ENCODE measurements around the gene IGFN1.

The IGFN1 gene

GRCh38 chr1:201190624-201191051, at the start of gene IGFN1:
Gene IGFN1 (plus strand): TSS chr1:201190824. CDS start chr1:201193294, 2,470 bp downstream.
- TF ChIP-seq, protein P1, sequence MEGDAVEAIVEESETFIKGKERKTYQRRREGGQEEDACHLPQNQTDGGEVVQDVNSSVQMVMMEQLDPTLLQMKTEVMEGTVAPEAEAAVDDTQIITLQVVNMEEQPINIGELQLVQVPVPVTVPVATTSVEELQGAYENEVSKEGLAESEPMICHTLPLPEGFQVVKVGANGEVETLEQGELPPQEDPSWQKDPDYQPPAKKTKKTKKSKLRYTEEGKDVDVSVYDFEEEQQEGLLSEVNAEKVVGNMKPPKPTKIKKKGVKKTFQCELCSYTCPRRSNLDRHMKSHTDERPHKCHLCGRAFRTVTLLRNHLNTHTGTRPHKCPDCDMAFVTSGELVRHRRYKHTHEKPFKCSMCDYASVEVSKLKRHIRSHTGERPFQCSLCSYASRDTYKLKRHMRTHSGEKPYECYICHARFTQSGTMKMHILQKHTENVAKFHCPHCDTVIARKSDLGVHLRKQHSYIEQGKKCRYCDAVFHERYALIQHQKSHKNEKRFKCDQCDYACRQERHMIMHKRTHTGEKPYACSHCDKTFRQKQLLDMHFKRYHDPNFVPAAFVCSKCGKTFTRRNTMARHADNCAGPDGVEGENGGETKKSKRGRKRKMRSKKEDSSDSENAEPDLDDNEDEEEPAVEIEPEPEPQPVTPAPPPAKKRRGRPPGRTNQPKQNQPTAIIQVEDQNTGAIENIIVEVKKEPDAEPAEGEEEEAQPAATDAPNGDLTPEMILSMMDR (conservative IDR thresholded peaks at IDR 0.05; ENCODE audit: low read depth, low read length) = no peak
- DNase-seq (ENCODE audit: low read depth) = no peak
- H3K4me3 ChIP-seq (ENCODE audit: low read depth, low read length) = no peak within 1 kb of the TSS

DNA sequence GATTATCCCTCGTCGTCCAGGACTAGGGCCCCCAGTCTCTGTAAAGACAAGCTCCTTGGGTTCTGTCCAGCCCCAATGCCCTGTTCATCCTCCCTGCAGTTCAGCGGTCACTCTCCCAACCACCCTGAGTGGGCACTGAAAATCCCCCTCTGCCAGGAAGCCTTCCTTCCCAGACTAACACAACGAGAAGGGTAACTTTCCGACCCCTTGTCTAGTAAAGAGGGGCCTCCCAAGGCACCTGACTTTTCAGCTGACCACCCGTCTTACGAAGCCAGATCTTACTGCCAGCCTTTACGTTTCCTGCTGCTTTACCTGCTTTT, 49.7 kb upstream of the IGFN1 start:
- no peak overlapping the region for H3K4me3 ChIP-seq (ENCODE audit: low read depth, low read length)
- TF ChIP-seq, protein P1 (conservative IDR thresholded peaks at IDR 0.05; ENCODE audit: low read depth, low read length) = no peak
- no peak for DNase-seq (ENCODE audit: low read depth)

GRCh38 chr1:201141418-201141817, 49.2 kb upstream of the IGFN1 start:
- no peak for DNase-seq (ENCODE audit: low read depth)
- no peak overlapping the region for H3K4me3 ChIP-seq (ENCODE audit: low read depth, low read length)
- TF ChIP-seq, protein P1 (conservative IDR thresholded peaks at IDR 0.05; ENCODE audit: low read depth, low read length) = no peak

GRCh38 chr1:201142011-201142848, 48.4 kb upstream of the IGFN1 start:
- no peak overlapping the region for H3K4me3 ChIP-seq (ENCODE audit: low read depth, low read length)
- no peak for DNase-seq (ENCODE audit: low read depth)
- TF ChIP-seq, protein P1 (conservative IDR thresholded peaks at IDR 0.05; ENCODE audit: low read depth, low read length) = no peak

DNA sequence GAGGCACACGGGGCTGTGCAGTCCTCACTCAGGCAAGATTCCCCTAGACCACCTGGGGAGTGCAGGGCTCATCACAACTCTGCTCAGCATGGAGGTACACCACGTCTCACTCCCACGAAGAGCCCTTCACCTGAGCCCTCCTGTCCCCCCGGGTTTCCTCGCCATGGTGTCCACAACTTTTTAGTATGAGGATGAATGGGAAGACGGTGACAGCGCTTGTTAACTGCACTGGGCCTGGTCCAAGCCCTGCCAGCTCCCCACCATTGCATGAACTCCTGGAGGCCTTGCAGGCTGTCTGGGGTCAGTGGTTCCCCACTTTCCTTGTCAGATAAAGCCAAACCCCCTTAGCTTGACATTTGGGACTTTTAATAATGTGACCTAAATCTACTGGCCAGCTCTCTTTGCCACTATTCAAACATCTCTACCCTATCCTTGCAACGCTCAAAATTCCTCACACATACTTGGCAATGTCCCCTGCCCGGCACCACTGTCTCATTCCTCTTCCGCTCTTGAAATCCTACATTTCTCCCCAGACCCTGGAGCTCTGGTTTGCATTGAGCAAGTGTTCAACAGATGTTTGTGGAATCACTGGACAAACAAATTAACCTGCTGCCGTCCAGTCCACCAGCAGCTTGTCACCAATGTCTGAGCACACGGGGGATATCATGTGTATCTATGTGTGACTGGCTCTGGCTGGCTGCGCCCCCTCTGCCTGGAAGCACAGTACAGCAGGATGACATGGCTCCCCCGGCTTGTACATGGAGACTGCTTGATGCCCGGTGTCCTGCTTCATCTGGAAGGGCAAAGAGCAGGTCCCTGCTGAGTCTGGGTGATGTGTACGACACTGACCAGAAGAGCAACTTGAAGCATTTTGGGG, 47.5 kb upstream of the IGFN1 start:
- TF ChIP-seq, protein P1 (conservative IDR thresholded peaks at IDR 0.05; ENCODE audit: low read depth, low read length) = no peak
- no peak overlapping the region for H3K4me3 ChIP-seq (ENCODE audit: low read depth, low read length)
- no peak for DNase-seq (ENCODE audit: low read depth)

DNA sequence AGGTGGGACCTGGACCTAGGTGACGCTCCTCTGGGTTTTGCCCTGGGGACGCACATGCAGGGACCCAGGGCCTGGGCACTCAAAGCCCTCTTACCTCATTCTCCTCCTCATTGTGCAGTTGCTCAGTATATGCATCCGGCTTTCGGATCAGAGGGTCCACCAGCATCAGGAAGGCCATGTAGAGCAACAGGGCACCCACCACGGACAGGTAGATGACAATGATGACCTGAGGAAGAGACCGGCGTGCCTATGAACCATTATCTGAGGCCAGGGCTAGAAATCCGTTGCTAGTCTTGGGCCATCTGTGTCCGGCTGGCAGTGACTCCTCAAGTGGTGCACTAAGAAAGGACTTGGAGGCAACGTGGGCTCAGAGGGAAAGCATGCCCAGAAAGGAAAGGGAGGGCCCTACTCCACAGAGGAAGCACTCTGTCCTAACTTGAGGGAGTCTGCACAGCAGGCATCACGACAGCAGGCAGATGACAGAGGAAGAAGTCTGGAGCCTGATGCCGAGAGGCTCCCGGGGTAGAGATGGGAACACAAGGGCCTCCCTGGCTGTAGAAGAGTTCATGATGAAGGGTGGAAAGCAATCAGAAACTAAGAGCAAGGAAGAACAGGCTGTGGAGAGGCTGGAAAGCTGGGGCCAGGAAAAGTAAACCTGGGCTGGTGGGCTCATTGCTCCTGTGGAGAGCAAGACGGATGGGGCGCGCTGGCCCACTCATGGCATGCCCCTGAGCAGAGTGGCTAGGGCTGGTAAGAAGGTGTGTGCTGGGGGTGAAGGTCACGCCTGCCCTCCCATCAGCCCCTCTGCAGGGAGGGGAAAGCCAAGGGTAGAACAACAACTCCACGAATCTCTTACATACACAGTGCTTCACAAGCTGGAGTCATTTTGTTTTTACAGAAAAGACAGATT, 46.6 kb upstream of the IGFN1 start:
- TF ChIP-seq, protein P1 (conservative IDR thresholded peaks at IDR 0.05; ENCODE audit: low read depth, low read length) = no peak
- no peak overlapping the region for H3K4me3 ChIP-seq (ENCODE audit: low read depth, low read length)
- no peak for DNase-seq (ENCODE audit: low read depth)

Data from choroid plexus epithelial cell (primary cell).